Measurements from ENCODE around the gene INPPL1.

The INPPL1 gene

DNA sequence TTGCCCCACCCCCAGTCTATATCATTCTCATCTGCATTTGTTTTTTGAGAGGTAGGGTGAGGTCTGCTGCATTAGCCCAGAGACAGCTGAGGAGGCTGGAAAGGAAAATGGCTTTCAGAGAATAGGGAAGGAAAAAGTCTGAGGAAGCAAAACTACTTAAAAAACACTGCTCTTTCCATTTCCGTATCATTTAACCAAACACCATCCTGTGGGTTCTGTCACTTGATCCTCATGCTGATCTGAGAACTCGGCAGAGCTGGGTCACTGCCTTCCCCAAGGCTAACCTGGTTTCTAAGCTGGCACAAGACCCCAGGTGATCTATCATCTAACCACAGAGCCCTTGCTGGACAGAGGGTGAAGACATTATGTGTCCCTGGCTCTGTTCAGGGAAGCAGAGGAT is 6.7 kb upstream of the INPPL1 start:
- no peak for DNase-seq

DNA sequence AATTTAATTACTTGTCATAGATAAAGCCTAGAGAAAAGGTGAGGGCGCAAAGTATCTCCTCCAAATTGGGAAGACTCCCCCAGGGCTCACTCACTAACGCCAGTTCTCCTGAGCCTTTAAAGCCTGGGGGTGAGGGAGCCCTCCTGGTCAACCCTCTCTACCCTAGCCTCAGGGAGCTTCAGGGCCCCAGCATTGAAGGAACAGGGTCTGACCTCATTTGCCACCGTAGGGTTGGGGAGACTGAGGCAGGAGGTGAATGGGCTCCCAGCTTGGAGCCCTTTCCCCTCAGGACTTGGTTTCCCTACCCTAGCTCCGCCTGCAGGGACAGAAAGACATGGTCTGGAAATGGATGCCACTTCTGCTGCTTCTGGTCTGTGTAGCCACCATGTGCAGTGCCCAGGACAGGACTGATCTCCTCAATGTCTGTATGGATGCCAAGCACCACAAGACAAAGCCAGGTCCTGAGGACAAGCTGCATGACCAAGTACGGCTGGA is 6.3 kb upstream of the INPPL1 start:
- DNase-seq: no peak

DNA sequence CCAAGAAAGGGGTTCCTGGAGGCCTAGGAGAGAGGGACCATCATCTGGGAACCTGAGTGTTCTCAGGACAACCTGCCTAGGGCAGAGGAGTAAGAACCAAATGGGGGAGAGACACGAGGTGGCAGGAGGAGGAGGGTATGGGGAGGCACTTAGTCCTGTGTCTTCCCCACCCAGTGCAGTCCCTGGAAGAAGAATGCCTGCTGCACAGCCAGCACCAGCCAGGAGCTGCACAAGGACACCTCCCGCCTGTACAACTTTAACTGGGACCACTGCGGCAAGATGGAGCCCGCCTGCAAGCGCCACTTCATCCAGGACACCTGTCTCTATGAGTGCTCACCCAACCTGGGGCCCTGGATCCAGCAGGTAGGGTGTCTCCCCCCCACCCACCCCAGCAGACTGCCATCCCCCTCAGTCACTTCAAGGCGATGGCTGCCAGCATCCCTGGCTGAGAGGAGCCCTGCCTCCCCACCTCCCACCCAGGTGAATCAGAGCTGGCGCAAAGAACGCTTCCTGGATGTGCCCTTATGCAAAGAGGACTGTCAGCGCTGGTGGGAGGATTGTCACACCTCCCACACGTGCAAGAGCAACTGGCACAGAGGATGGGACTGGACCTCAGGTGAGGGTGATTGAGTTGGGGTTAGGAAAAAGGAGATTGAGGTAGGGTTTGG is 3.7 kb upstream of the INPPL1 start:
- no peak for DNase-seq

DNA sequence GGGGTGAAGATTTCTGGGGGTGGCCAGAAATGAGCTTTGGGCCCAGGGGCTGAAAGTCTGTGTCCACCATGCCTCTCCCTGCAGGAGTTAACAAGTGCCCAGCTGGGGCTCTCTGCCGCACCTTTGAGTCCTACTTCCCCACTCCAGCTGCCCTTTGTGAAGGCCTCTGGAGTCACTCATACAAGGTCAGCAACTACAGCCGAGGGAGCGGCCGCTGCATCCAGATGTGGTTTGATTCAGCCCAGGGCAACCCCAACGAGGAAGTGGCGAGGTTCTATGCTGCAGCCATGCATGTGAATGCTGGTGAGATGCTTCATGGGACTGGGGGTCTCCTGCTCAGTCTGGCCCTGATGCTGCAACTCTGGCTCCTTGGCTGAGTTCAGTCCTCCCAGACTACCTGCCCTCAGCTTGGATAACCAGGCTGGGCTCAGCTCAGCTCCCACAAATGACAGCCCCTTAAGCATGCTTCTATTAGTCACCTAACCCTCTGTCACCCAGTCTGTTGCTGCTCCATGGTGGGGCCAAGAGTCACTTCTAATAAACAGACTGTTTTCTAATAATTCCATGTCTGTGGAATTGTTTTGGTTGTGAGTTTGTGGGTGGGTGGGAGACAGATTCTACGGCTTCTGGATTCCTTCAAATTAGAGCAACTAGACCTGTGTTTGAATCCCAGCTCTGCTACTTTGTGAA is 3.0 kb upstream of the INPPL1 start:
- no peak for DNase-seq

DNA sequence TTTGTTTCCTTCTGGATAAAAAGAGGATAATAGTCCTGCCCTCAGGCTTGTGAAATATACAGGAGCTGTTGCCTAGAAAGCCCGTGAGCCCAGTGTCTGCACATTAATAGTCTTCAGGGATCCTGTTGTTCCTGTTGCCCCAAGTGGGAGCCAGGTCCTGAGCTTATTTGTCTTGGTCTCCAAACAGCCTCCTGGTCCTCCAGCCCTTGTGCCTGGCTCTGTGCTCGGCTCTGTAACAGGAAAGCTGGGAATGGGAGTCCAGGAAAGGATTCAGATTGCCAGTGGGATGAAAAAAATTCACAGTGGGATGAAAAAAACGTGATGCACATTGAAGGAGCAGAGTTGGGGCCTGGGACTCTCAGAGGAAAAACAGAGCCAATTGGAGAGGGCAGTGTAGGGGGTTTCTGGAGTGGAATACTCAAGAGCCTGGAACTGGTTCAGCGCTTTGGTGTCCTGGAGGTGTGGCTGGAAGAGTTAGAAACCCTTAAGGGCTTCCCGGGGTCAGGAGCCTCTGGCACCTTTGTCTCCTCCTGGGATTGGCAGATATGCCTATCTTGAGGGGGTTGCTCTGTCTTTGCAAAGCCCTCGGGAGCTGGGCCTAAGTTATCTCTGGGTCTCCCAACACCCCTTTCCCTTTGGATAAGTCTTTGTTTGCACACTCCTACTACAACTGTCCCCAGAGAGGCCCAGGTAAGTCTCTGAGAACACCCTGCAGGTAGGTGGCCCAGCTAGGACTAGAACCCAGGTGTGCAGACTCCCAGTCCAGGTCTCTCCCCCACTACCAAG is 2.3 kb upstream of the INPPL1 start:
- no peak for DNase-seq

DNA sequence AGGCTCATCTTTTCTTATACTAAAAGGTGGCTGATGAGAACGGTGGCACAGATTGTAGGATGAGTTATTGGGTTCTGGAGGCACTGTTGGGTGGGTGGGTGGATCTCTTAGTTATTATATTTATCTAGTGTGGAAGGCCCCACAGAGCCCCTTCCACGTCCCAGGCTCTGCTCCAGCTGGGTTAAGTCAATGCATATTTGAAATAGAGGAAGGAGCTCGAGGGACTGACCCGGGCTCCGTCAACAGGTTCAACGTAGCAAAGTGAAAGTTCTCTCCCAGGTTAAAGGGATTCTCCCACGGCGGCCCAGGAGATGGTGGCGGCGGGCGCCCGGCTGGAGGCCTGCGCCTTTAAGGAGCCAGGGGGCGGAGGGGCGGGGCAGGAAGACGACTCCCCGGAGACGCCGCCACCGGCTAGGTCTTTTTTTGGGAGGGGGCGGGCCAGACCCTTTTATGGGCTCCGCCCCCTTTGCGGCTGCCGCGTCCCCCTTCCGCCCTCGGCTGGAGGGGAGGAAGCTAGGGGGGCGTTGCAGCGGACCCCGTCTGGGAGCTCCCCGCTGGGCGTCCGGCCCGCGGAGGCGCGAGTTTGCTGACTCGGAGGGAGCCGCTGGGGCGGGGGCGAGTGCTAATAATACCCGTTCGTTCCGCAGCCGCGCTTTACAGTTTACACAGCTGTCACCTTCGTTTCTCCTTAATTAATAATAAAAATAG is 1.5 kb upstream of the INPPL1 start:
- peak; percentile 95 for DNase-seq

DNA sequence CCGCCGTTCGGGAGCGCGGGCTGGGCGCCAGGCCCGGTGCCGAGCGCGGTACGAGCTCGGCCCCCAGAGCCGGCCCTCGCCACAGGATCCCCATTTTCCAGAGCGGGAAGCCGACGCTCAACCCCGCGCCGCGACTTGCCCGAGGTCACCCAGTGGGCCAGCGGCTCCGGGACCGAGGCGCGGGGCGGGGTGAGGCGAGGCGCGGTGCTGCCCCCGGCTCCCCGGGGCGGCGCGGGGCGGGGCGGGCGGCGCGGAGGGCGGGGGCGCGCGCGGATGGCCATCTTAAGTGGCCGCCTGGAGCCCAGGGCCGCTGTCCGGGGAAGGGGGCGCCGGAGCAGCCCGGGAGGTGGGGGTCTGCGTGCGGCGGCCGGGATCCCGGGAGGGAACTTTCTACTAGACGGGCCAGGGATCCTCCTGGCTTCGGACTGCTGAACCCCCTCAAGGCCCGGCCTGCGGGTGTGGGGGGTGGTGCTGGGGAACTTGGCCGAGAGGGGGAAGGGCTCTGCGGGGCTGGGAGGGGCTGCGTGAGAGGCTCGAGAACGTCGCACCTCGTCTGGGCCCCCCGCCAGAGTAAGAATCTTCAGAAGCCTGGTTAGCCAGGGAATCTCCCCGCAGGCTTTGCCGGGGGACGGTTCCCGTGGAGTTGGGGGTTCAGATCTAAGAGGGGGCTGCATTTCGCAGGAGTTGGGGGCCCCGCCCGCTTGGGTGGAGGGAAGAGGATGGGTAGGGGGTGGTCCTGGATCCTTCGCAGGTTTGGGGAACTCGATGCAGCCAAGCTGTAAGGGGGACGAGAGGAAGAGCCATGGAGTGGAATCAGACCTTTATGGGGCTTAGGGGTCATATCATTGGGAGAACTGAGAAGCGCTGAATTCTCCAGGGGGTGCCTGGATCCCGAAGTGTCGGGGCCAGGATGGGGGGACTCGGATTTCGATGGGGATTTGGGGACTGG is 678 bp upstream of the INPPL1 start:
- peak; percentile 74 for DNase-seq

DNA sequence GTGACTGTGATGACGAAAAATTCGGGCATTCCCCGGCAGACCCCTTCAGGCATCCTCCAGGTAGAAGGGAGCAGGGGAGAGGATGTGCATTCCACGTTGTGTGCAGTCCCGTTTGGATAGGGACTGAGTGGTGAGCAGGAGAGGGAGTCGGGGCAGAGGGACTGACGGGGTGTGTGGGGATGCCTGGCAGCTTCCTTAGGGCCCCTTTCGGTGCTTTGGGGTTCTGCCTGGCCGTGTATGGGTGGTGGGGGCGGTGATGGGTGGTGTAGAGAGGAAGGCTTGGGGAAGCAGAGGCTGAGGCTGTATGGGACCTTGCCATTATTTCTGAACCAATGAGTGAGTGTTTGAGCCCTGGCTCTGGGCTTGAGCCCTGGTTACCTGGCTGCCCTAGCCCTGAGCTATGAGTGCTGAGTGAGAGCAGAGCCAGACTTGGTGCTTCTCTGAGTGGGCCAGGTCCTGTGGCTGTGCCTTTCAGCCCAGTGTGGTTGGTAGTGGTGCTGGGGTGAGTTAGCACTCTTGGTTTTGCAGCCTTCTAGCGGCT is 914 bp downstream of the INPPL1 start:
- no peak for DNase-seq

DNA sequence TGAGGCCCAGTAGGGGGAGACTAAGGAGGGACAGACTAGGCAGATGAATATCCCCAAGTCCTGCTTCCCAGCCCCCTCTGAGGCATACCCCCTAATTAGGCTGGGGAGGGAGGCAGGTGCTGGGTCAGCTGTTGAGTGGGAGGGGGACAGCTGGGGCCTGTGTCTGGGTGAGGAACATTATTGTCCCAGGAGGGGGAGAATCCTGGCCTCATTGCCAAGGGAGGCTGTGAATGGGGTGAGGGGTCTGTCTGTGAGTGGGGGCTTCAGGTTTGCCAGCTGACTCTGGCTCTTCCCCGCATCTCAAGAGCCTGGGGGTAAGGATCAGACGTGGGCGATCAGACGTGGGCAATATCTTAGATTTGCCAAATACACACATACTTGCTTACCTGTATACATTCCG is 2.1 kb downstream of the INPPL1 start:
- no peak for DNase-seq

DNA sequence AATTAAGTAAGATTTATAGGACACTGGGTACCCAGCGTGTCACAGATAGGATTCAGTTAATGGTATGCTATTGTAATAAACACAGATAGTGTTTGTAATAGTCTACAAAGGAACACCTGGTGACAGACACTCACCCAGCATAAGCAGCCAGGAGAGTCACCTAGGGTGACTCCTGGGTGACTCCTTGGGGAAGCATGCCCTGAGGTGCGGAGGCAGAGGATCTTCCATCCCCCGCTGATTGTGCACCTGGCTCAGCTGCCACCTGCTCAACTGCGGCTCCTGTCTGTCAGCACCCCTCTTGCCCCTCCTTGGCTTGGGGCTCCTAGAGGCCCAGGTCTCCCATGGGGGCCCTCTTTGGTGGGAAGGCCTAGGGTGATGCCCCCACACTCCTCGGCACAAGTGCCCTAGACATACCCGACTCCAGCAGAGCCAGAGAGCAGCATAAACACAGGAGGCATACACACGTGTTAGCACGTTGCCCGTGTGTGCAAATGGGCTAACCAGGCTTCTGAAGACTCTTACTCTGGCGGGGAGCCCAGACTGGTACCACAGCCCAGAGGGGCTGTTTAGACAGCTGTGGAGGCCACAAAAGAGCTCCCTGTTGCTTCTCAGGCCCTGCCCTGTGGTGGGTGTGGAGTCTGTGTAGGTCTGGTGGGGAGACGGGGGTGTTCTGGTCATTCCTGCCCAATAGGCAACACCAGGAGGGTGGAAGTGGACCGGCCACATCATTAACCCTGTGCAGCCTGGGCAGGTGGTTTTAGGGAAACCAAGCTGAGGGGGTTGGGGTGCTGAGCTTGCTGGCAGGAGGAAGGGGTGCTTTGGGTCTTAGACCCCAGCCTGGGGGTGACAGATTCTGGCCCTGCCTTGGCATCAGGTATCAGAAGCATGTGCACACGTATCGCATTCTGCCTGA is 3.0 kb downstream of the INPPL1 start:
- no peak for DNase-seq

DNA sequence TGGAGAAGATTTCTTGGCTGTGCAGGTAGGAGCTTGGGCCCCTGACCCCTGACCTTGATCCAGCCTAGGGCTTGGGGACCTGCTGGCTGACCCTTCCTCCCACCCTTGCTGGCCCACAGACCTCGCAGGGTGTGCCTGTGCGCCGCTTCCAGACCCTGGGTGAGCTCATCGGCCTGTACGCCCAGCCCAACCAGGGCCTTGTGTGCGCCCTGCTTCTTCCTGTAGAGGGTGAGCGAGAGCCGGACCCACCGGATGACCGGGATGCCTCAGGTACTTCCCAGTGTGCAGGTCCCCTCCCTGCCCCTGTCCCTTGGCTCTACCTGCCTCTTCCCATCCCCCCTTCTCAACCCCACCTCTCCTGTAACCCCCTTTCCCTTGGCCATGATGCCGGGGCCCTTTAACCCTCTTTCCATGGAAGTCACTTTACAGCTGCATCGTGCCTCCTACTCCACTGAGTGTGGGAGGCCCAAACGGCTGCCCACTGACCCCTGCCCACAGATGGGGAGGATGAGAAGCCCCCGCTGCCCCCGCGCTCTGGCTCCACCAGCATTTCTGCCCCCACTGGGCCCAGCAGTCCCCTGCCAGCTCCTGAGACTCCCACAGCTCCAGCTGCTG is 3.8 kb downstream of the INPPL1 start:
- no peak for DNase-seq

DNA sequence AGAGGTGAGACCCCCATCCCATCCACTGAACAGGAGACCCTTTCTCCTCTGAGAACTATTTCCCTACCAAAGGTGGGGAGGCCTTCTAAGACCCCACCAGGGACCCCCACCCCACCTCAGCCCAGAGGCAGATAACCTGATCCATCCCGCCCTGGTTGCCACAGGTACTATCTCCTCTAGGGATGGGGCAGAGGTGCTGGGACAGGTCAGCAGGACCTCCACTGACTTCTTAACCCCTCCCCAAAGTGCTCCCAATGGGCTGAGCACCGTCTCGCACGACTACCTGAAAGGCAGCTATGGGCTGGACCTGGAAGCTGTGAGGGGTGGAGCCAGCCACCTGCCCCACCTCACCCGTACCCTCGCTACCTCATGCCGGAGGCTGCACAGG is 4.3 kb downstream of the INPPL1 start:
- DNase-seq: no peak

DNA sequence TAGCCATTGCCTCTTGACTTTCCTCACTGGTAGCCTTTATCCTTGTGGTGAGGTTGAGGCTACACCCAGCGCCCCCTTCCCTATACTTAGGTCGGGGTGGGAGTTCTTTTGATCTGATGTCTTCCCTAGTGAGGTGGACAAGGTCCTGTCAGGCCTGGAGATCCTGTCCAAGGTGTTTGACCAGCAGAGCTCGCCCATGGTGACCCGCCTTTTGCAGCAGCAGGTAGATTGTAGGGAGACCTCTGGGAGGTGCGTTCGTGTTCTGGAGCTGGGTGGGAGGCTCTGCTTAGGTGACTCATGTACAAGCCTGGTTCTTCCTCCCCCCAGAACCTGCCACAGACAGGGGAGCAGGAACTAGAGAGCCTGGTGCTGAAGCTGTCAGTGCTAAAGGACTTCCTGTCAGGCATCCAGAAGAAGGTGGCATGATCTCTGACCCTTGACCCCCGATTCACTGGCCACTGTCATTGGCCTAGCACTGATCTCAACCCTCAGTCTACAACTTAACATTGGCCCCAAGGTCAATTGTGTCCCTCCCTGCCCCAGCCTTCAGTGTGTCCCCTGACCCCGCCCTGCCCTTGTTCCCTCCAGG is 4.9 kb downstream of the INPPL1 start:
- no peak for DNase-seq

DNA sequence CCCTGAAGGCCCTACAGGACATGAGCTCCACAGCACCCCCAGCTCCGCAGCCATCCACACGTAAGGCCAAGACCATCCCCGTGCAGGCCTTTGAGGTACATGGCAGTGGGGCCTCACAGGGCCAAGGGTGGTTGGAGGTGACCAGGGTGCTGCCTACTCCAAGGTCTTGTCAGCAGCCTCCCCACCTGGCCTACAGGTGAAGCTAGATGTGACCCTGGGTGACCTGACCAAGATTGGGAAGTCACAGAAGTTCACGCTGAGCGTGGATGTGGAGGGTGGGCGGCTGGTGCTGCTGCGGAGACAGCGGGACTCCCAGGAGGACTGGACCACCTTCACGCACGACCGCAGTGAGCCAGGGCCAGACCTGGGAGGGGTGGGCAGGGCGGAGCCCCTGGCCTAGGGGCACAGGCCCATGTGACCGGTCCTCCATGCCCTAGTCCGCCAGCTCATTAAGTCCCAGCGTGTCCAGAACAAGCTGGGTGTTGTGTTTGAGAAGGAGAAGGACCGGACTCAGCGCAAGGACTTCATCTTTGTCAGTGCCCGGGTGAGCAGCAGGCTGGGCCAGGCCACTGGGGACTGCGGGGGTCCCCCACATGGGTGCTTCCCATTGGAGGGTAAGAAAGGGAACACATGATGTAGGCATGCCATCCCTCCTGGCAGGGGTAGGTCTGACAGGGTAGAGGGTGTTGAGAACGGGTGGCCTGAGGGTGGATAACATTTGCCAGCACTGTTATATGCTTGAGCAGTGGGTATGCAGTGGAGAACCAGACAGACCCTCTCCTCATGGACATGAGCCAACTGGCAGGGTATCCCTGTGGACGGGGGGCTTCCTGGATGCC is 5.6 kb downstream of the INPPL1 start:
- DNase-seq: no peak

DNA sequence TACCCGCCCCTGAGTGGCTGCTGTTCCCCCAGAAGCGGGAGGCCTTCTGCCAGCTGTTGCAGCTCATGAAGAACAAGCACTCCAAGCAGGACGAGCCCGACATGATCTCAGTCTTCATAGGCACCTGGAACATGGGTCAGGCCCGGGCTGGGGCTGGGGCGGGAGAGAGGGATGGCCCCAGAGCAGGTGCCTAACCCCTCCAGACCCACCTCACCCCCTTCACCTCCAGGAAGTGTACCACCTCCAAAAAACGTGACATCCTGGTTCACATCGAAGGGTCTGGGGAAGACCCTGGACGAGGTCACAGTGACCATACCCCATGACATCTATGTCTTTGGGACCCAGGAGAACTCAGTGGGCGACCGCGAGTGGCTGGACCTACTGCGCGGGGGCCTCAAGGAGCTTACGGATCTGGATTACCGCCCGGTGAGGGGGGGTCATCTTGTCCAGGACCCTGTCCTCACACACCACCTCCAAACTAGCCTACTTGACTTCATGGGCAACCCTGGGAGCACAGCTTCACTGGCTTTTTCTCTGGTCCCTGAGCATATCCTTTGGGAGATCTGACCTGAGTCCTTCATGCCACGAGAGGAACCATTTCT is 6.3 kb downstream of the INPPL1 start:
- no peak for DNase-seq

DNA sequence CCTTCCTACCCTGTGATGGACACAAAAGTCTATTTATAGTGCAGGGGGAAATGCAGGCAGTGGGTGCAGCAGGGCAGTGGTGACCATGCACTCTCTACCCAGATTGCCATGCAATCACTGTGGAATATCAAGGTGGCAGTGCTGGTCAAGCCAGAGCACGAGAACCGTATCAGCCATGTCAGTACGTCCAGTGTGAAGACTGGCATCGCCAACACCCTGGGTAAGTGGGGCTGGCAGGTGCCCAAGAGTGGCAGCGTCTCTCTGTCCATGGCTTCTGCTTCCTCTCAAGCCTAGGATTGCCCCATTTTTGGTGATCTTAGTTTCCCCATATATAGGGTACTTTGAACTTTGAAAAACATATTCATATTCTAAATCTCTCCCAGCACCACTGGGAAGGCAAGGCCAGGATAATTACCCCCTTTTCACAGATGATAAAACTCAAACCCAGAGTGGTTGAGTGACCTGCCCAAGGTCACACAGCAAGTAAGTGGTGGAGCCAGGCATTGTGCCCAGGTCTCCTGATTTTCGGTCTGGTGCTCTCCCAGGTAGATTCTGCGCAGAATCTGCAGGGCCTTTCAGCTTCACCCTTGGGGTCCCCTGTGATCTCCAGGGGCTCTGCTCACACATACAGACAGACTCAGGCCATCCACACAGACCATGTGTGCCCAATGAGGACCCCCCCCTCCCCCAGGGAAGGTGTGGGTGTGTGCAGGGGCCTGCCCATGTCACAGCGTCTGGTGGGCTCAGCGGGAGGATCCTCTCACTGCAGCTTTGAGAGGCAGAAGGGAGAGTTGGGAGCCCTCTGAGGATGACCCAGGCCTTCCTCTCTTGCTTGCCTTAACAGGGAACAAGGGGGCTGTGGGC is 7.1 kb downstream of the INPPL1 start:
- DNase-seq: no peak
